Breast epithelium (tissue), 4 donors: ENCODE measurements around the gene CEP131. TPM values are rescaled to one million over a fixed set of nuclear protein-coding genes. Genes with fewer than 3 reads are reported as not detected.
"Not testable (repeated sequence)": the region's sequence is repeated elsewhere in the genome, so short reads cannot be mapped to it uniquely, and the experiment has no call there.

ENCODE experiments used
- DNase-seq, 2 donors: peaks; one replicate each; pipeline ENCODE4 v3.0.0-alpha.2; 2019; ENCODE audit warnings: low spot score in 2 of 2
- H3K27ac ChIP-seq, 2 donors: fragments of 200-600 bp; sonication (generic) in 1 of 2; one replicate each; pipeline ENCODE4 v1.5.1; 2016 to 2019; ENCODE audit warnings: mild to moderate bottlenecking in 1 of 2
- H3K27me3 ChIP-seq, 2 donors: fragments of 200-600 bp; sonication (generic) in 1 of 2; one replicate each; pipeline versions ENCODE4 v1.5.1 to v1.6.0; 2017 to 2019; ENCODE audit warnings: control low read depth in 1 of 2, mild to moderate bottlenecking in 1 of 2
- H3K36me3 ChIP-seq: fragments of 200-600 bp; one replicate; pipeline ENCODE4 v1.5.1; 2019
- H3K4me1 ChIP-seq, 2 donors: fragments of 200-600 bp; sonication (generic); one replicate each; pipeline ENCODE4 v1.5.1; 2016 to 2019; ENCODE audit warnings: control low read depth in 1 of 2
- H3K4me3 ChIP-seq, 3 donors: fragments of 200-600 bp; sonication (generic); 1 replicate in 2 of 3; 2 replicates in 1 of 3; pipeline ENCODE4 v1.5.1; 2016 to 2019; ENCODE audit warnings: mild to moderate bottlenecking in 3 of 3, moderate library complexity in 2 of 3
- H3K9me3 ChIP-seq, 2 donors: fragments of 200-600 bp; sonication (generic) in 1 of 2; one replicate each; pipeline ENCODE4 v1.5.1; 2016 to 2019; ENCODE audit warnings: control low read depth in 1 of 2
- CTCF ChIP-seq, 3 donors: fragments of 450-650 bp; IDR thresholded peaks; one replicate each; pipeline ENCODE4 v1.5.1; 2016 to 2017; ENCODE audit warnings: antibody characterized with exemption in 3 of 3, mild to moderate bottlenecking in 3 of 3, moderate library complexity in 3 of 3
- POLR2A ChIP-seq: fragments of 450-650 bp; IDR thresholded peaks from one replicate; pipeline ENCODE4 v1.6.1; 2016; ENCODE audit warnings: antibody characterized with exemption, mild to moderate bottlenecking, moderate library complexity
- POLR2AphosphoS5 ChIP-seq, 3 donors: sonication (generic); formaldehyde crosslinking; IDR thresholded peaks; one replicate each; pipeline ENCODE4 v1.6.1; 2017; ENCODE audit warnings: antibody characterized with exemption in 3 of 3
- intact Hi-C: fragments of 100-400 bp; cut with DNase I; formaldehyde crosslinking; loops from one replicate; pipeline ENCODE4 v1.15.1; 2023; ENCODE audit warnings: low total_unique reads
- total RNA-seq, 3 donors: library from RNA; depleted of rRNA; stranded (reverse); fragments of >200 nt; gene quantifications; one replicate each; pipeline ENCODE4 v1.1.0, GENCODE V29; 2016

The CEP131 gene
- total RNA-seq, 3 donors from 2014 or later = 6.9 to 12.8 (median 9.7) TPM

- DNase-seq = no peak
- TF ChIP-seq POLR2AphosphoS5 (IDR thresholded peaks at IDR 0.05) (no peak), CTCF (IDR thresholded peaks at IDR 0.05) (no peak), POLR2A (no peak)
- Histone ChIP-seq H3K27ac (no peak overlapping the region), H3K4me3 (no peak overlapping the region), H3K9me3 (no peaks in the 10 kb centered on the region), H3K36me3 (no peaks in the 10 kb centered on the region), H3K4me1 (no peaks in the 10 kb centered on the region), H3K27me3 (no peaks in the 10 kb centered on the region)
- intact Hi-C loops = no loop called here
Observed at GRCh38 chr17:81228834-81229665, 6.3 kb upstream of the CEP131 start.

GRCh38 chr17:81228420-81228819 is 5.7 kb upstream of the CEP131 start:
- no peaks in the 10 kb centered on the region for H3K9me3 ChIP-seq
- H3K27me3 ChIP-seq = no peaks in the 10 kb centered on the region
- DNase-seq = no peak
- TF ChIP-seq POLR2A = no peak
- TF ChIP-seq CTCF (IDR thresholded peaks at IDR 0.05) = no peak
- H3K4me3 ChIP-seq = no peak overlapping the region
- H3K36me3 ChIP-seq = no peaks in the 10 kb centered on the region
- H3K4me1 ChIP-seq = no peaks in the 10 kb centered on the region
- no peak overlapping the region for H3K27ac ChIP-seq
- intact Hi-C loops = no loop called here

- H3K4me1 ChIP-seq, H3K9me3 ChIP-seq, H3K27me3 ChIP-seq, H3K4me3 ChIP-seq, intact Hi-C loops, H3K36me3 ChIP-seq, H3K27ac ChIP-seq, DNase-seq: not testable (repeated sequence)
Observed at GRCh38 chr17:81227630-81228029, 4.9 kb upstream of the CEP131 start.

- no peaks in the 10 kb centered on the region for H3K9me3 ChIP-seq
- intact Hi-C loops = no loop called here
- DNase-seq = no peak
- no peaks in the 10 kb centered on the region for H3K36me3 ChIP-seq
- H3K27me3 ChIP-seq = no peaks in the 10 kb centered on the region
- peak overlapping the region; percentile 37 to 98 (median 84) for H3K4me3 ChIP-seq
- peaks cover 8% of the 10 kb centered on the region in 2 donors for H3K4me1 ChIP-seq
- peak overlapping the region; percentile 66 to 77 for H3K27ac ChIP-seq
- TF ChIP-seq POLR2A = no peak
- TF ChIP-seq POLR2AphosphoS5 (IDR thresholded peaks at IDR 0.05) = no peak
- TF ChIP-seq CTCF (IDR thresholded peaks at IDR 0.05) = no peak
Observed at GRCh38 chr17:81223762-81224130, 981 bp upstream of the CEP131 start.

GRCh38 chr17:81222620-81222905 is 202 bp downstream of the CEP131 start:
- H3K9me3 ChIP-seq = no peaks in the 10 kb centered on the region
- peak overlapping the region; percentile 76 to 98 (median 84) for H3K4me3 ChIP-seq
- H3K27ac ChIP-seq = peak overlapping the region; percentile 33 to 58
- intact Hi-C loops = no loop called here
- H3K27me3 ChIP-seq = no peaks in the 10 kb centered on the region
- TF ChIP-seq CTCF (IDR thresholded peaks at IDR 0.05) = no peak
- peak in 1 of 3 donors; percentile 28 for TF ChIP-seq POLR2AphosphoS5 (IDR thresholded peaks at IDR 0.05)
- peaks cover 8% of the 10 kb centered on the region in 2 donors for H3K4me1 ChIP-seq
- DNase-seq = no peak
- H3K36me3 ChIP-seq = no peaks in the 10 kb centered on the region
